HG02610 (cell line): ENCODE data around the gene CHRNA9.
"Not testable (repeated sequence)": the region's sequence is repeated elsewhere in the genome, so short reads cannot be mapped to it uniquely, and the experiment has no call there.

Experiments
- ATAC-seq: cut with Tn5 transposase; IDR thresholded peaks from one replicate; pipeline ENCODE4 v1.9.1; 2021; ENCODE audit warnings: mild to moderate bottlenecking, moderate library complexity; ENCODE audit not compliant: unreplicated experiment

The CHRNA9 gene

DNA sequence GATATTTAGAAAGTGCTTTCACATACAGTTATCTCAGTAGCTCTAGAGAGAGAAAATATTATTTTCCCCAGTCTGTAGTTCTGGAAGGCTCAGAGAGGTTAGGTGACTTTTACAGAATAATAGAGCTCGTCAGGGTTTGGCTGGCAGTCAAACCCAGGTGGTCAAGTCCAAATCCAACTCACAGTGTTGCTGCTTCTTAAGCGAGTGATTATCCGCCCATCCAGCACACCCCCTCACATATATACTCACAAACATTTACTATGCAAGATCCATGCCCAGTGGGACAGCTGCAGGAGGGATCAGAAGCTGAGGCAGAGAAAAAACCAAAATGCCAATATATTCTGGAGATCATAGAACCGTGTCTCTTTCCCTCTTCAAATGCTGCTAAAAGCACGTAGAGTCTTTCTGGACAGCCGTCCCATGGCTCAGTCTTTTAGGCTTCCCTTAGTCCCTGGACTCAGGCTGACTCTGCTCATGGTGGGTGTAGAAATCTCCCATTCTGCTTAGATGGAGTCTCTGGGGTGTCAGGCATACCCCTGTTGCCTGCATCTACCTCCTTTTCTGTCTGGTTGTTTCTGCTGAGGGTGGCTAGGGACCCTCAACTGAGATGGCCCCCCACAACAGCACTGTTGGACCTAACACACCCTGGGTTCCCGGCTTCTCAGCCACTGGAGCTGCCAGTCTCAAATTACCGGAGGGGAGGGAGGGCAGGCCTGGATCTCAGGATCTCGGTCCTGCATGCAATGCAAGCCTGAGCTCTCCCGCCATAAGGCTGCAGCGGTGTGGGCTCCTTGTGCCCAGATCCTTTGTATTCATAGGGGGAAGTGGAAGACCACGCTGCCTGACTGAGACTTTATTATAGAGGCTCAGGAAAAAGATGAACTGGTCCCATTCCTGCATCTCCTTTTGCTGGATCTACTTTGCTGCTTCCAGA is at the start of gene CHRNA9:
Gene CHRNA9, plus strand, starts transcription at position 743 of the 934 bp plus-strand sequence. Its CDS starts 135 bp downstream, at position 878.
- no peak for ATAC-seq

- no peak for ATAC-seq
Measured at GRCh38 chr4:40285692-40286091, 49.4 kb upstream of the CHRNA9 start.

DNA sequence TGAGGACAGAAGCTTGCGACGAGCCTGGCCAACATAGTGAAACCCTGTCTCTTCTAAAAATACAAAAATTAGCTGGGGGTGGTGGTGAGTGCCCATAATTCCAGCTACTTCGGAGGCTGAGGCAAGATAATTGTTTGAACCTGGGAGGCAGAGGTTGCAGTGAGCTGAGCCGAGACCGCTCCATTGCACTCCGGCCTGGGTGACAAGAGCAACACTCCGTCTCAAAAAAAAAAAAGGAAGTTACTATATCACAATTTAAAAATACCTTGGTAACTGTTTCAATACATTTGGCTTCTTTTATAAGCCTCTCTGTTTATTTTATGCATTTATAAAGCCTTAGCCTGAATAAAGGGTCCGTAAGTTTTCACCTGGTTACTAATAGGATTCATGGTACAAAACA is 46.6 kb upstream of the CHRNA9 start:
- no peak for ATAC-seq

- peak; percentile 83 for ATAC-seq
Measured at GRCh38 chr4:40289366-40290188, 45.6 kb upstream of the CHRNA9 start.

- ATAC-seq, result not testable (repeated sequence)
Measured at GRCh38 chr4:40290611-40291186, 44.4 kb upstream of the CHRNA9 start.

DNA sequence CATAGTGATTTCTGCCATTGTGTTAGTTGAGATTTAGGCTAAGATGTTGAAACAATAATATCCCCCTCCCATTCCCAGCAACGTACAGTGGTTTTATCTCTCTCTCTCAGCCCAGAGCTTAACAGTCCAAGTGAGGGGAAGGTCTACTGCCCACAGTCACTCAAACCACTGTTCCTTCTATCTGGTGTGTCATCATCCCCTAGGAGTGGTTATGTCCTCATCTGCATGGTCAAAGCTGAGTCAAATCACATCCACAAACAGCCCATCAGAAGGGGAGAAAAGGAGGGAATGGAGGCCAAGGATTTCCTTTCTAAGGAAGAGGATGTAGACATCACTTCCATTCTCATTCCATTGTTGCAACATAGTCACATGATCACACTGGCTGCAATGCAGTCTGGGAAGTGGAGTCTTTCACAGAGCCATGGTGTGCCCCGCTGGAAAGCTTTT is 42.8 kb upstream of the CHRNA9 start:
- ATAC-seq, result no peak

GRCh38 chr4:40294339-40294738 is 40.8 kb upstream of the CHRNA9 start:
- ATAC-seq, result no peak

- not testable (repeated sequence) for ATAC-seq
Measured at GRCh38 chr4:40295030-40295429, 40.1 kb upstream of the CHRNA9 start.

- ATAC-seq, result no peak
Measured at GRCh38 chr4:40295572-40295971, 39.6 kb upstream of the CHRNA9 start.

DNA sequence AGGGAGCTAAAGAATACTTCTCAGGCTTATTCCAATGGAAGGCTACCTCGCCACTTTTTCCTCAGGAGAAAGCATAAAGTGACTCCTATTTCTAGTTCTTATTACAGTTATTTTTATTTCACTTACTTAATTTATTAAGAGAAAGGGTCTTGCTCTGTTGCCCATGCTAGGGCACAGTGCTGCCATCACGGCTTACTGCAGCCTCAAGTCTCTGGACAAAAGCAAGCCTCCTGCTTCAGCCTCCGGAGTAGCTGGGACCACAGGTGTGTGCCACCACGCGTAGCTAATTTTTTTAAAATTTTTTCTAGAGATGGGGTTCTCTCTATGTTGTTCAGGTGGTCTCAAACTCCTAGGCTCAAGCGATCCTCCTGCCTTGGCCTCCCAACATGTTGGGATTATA is 36.0 kb upstream of the CHRNA9 start:
- no peak for ATAC-seq

- ATAC-seq, result no peak
Measured at GRCh38 chr4:40299811-40300292, 35.3 kb upstream of the CHRNA9 start.

DNA sequence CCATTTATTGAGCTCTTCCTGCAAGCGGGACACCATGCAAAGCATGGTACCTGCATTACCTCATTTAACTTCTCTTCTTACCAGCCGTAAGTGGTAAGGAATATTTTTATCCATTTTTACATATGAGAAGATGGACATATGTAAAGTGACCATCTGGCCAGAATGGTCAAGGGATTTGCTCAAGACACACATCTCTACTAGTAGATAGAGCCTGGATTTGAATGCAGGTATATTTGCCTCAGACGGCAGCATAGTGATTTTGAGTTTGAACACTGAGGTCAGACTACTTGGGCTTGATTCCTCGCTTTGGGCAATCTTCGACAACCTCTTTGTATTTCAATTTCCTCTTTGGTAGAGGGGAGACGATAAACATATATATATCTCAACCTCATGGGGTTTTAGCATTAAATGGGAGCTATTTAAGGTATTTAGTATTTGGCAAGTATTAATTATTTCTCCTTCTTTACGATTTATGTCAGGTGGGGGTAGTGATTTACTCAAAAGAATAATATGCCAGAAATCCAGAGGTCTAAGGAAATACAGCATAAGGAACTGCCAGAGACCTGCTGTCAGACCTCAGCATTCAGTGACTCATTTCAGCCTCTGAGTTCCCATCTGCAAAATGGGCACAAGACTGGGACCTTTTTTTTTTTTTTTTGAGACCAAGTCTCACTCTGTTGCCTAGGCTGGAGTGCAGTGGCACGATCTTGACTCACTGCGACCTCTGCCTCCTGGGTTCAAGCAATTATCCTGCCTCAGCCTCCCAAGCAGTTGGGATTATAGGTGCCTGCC is 34.6 kb upstream of the CHRNA9 start:
- no peak for ATAC-seq

GRCh38 chr4:40301603-40302002 is 33.5 kb upstream of the CHRNA9 start:
- peak; percentile 50 for ATAC-seq

GRCh38 chr4:40303751-40304150 is 31.4 kb upstream of the CHRNA9 start:
- no peak for ATAC-seq

- peak; percentile 55 for ATAC-seq
Measured at GRCh38 chr4:40305328-40306170, 29.6 kb upstream of the CHRNA9 start.

DNA sequence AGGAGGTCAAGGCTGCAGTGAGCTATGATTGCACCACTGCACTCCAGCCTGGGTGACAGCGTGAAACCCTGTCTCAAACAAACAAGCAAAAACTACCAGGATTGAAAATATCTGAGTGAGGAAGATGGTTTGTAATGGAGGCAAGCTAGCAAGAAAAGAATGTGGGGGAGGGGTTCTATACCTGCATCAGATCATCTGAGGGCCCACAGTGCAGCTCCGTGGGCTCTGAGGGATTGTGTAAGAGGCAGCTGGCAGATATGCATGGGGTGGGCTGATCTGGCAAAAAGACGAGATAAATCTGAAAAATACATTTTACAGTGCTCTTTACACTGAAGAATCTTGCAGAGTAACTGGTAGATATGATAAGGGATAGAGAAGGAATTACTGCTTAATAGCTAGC is 28.9 kb upstream of the CHRNA9 start:
- ATAC-seq, result no peak

DNA sequence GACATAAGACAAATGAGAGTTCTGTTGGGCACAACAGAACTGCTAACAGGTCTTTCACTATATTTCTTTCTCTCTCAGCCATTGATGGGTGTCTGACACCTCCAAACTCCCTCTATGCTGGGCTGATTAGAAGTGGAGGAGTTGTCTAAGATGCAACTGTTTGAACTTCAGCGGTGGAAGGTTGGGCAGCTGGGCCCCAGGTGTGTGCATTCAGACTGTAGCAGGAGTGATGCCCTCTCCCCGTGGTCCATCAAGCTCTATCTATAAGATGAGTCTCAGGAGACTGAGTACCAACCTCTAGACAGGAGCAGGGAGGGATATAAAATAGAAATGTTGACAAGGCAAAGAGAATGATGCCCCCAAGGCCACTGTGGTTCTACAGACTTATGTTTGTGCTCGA is 28.2 kb upstream of the CHRNA9 start:
- no peak for ATAC-seq

DNA sequence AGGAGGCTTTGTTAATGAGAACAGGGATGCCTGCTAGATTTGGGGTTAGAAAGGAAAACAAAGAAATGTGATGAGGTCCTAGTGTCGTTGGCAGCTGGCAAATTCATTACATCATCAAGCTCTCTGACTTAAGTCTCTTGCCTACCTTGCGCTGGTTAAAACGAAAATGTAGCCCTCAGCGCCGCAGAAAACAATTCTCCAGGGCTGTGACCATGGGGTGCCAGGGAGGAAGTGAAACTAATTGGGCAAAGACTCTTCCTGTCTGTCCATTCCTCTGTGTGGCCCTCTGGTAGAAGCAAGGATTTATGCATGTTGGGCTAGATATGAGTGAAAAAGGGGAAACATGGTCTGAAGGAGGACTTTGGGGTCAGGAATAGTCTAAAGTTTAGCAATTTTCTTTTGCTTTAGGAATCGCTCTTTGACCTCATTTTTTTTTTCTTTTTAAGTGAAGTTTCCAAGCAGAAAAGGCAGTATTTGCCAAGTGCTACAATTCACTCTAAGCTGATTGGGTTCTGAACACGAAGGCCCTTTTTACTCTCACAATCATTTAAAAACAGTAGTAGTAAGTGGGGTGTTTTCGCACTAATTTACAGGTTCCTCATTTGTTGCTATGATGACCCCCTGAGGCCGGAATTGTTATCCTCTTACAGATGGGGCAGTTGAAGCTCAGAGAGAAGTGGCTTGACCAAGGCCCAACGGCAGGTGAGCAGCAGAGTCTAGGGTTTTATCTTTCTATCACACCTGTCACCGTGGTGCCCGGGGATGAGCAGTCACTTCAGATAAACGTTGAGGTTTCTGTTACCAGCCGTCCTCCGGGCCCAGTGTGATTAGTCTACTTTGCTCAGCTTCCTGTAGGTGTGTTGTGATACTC is 27.3 kb upstream of the CHRNA9 start:
- no peak for ATAC-seq
